T-cell (primary cell): ENCODE measurements around the gene NRG3. TPM values are rescaled to one million over a fixed set of nuclear protein-coding genes. Genes with fewer than 3 reads are reported as not detected.

Experiments
- ATAC-seq, 4 experiments: fragments of 200-7000 bp in 3 of 4; fragments of 150-1000 bp in 1 of 4; cut with Tn5 transposase; replicated peaks in 1 of 4; 1 replicate in 3 of 4; 2 replicates in 1 of 4; pipeline ENCODE4 v1.10.0; 2021; ENCODE audit warnings: moderate library complexity in 3 of 4, mild to moderate bottlenecking in 2 of 4, moderate number of reproducible peaks in 1 of 4
- CTCF ChIA-PET, 2 donors: fragments of 300-600 bp; sonication (Branson Sonifier 250); formaldehyde crosslinking; loops; one replicate each; lab custom pipeline; 2022; ENCODE audit warnings: antibody characterized with exemption in 2 of 2; lab: Charles Lee
- POLR2A ChIA-PET, 2 donors: fragments of 300-600 bp; sonication (Branson Sonifier 250); formaldehyde crosslinking; loops; one replicate each; lab custom pipeline; 2022; ENCODE audit warnings: antibody characterized with exemption in 2 of 2; lab: Charles Lee
- DNase-seq, 35 experiments: peaks; one replicate each; pipeline versions ENCODE4 v3.0.0 to v3.0.0-alpha.2; 2013 to 2023
- H3K27ac ChIP-seq: one replicate; pipeline ENCODE4 v1.5.1; 2013; ENCODE audit warnings: low read length
- H3K27me3 ChIP-seq, 2 experiments: replicated peaks in 1 of 2; 1 replicate in 1 of 2; 2 replicates in 1 of 2; pipeline versions ENCODE4 v1.6.1 to v1.7.0; 2013; ENCODE audit warnings: low read length in 1 of 2, mixed read lengths in 1 of 2; ENCODE audit not compliant: control insufficient read depth in 2 of 2, insufficient read depth in 2 of 2; ENCODE audit errors: extremely low read depth in 1 of 2
- H3K36me3 ChIP-seq, 2 donors: 1 replicate in 1 of 2; 2 replicates in 1 of 2; pipeline versions ENCODE4 v1.6.1 to v1.7.0; 2013; ENCODE audit warnings: low read length in 1 of 2; ENCODE audit not compliant: control insufficient read depth in 2 of 2, insufficient read depth in 1 of 2; ENCODE audit errors: extremely low read depth in 1 of 2
- H3K4me1 ChIP-seq, 2 experiments: 1 replicate in 1 of 2; 2 replicates in 1 of 2; pipeline versions ENCODE4 v1.6.1 to v1.7.0; 2013; ENCODE audit warnings: low read length in 2 of 2, mixed read lengths in 1 of 2; ENCODE audit not compliant: insufficient read depth in 2 of 2, control insufficient read depth in 1 of 2; ENCODE audit errors: extremely low read depth in 1 of 2
- H3K4me3 ChIP-seq, 2 donors: 1 replicate in 1 of 2; 2 replicates in 1 of 2; pipeline versions ENCODE4 v1.5.1 to v1.7.0; 2013; ENCODE audit warnings: mild to moderate bottlenecking in 2 of 2, low read length in 1 of 2, moderate library complexity in 1 of 2; ENCODE audit not compliant: control insufficient read depth in 1 of 2; ENCODE audit errors: extremely low read depth in 1 of 2
- H3K9me3 ChIP-seq: 2 replicates; pipeline ENCODE4 v1.7.0; 2013
- H3K27ac Mint-ChIP-seq, 2 donors: one replicate each; pipeline ENCODE4 v1.8.0; 2020 to 2021; ENCODE audit warnings: mild to moderate bottlenecking in 2 of 2, mixed read lengths in 2 of 2
- H3K27me3 Mint-ChIP-seq, 2 donors: one replicate each; pipeline ENCODE4 v1.8.0; 2021 to 2022; ENCODE audit warnings: mixed read lengths in 2 of 2
- H3K36me3 Mint-ChIP-seq: one replicate; pipeline ENCODE4 v1.8.0; 2021; ENCODE audit warnings: mixed read lengths
- H3K4me1 Mint-ChIP-seq, 3 donors: one replicate each; pipeline ENCODE4 v1.8.0; 2020 to 2022; ENCODE audit warnings: mixed read lengths in 3 of 3, mild to moderate bottlenecking in 1 of 3
- H3K4me3 Mint-ChIP-seq, 3 donors: one replicate each; pipeline ENCODE4 v1.8.0; 2020 to 2022; ENCODE audit warnings: mild to moderate bottlenecking in 3 of 3, mixed read lengths in 3 of 3, moderate library complexity in 3 of 3
- H3K9me3 Mint-ChIP-seq, 3 donors: one replicate each; pipeline ENCODE4 v1.8.0; 2020 to 2022; ENCODE audit warnings: mixed read lengths in 3 of 3
- WGBS: methylation state at CpG from one replicate; pipeline ENCODE4 v1.1.5; 2013; ENCODE audit warnings: missing lambda C conversion rate; ENCODE audit not compliant: insufficient coverage; 5-methylcytosine and 5-hydroxymethylcytosine counted together
- total RNA-seq, 35 experiments: library from RNA in 6 of 35; stranded (reverse) in 6 of 35; fragments of 120-200 nt in 1 of 35; gene quantifications; one replicate each; pipeline versions ENCODE4 v1.2.1 to v1.2.4 and lab custom pipeline; 2013 to 2026

The NRG3 gene
- total RNA-seq, 5 donors from 2014 or later (not counting 1 experiment from before 2014, with no cell fraction given): 0.12 TPM; not detected in 4

DNA sequence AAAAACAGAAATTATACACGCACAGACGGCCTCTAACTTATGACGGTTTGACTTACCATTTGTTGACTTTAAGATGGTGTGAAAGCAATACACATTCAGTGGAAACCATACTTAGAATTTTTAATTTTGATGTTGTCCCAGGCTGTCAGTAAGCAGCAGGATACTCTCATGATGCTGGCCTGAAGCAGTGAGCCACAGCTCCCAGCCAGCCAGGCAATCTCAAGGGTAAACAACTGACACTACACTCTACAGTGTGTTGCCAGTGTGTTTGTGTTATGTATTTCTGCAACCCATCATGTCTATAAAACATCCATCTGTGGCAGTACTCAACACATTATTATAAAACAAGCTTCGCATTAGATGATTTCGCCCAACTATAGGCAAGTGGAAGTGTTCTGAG is 747.5 kb downstream of the NRG3 start:
- ATAC-seq (no peak), DNase-seq (no peak)
- Histone ChIP-seq H3K4me1 (no peaks in the 10 kb centered on the region), H3K4me3 (no peak overlapping the region), H3K9me3 (no peaks in the 10 kb centered on the region), H3K27me3 (no peaks in the 10 kb centered on the region), H3K36me3 (no peaks in the 10 kb centered on the region), H3K27ac (no peak overlapping the region)
- ChIA-PET CTCF (no interaction called here), POLR2A (no interaction called here)
- no peak overlapping the region for H3K4me3 Mint-ChIP-seq
- peaks cover 0 to 9% (median under 1%) of the 10 kb centered on the region in 3 donors for H3K9me3 Mint-ChIP-seq
- H3K36me3 Mint-ChIP-seq: no peaks in the 10 kb centered on the region
- WGBS: no CpG with 5 or more reads among the region's 5 CpGs
- no peaks in the 10 kb centered on the region for H3K27me3 Mint-ChIP-seq
- no peaks in the 10 kb centered on the region for H3K4me1 Mint-ChIP-seq
- no peak overlapping the region for H3K27ac Mint-ChIP-seq

DNA sequence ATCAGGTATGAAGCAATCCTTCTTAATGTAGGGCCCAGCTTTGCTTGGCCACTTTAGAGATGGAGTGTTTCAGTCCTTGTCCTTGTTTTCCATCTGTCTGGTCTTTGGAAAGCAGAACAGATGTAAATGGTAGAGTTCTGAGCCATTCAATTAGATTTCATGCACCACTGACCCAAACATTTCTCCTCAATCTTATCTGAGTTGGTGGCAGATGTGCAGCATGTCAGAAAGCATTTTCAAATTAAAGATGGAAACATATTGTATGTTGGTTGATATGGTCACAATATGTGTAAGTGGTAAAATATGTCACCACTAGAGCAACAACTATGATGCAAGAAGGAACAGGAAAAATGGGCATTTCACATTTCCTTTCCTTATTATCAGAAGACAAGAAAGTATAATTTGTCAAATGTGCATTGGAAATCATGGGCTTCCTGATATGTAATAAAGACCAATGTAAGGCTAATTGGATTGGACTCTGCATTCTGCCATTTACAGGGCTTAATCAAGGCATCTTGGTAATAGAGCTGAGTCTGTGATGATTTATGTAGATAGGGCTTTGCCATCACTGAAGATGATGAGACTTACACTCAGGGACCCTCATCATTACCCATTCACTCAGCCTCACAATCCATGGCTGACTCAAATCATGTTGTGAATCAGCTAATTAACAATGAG is 750.7 kb downstream of the NRG3 start:
- POLR2A ChIA-PET: no interaction called here

DNA sequence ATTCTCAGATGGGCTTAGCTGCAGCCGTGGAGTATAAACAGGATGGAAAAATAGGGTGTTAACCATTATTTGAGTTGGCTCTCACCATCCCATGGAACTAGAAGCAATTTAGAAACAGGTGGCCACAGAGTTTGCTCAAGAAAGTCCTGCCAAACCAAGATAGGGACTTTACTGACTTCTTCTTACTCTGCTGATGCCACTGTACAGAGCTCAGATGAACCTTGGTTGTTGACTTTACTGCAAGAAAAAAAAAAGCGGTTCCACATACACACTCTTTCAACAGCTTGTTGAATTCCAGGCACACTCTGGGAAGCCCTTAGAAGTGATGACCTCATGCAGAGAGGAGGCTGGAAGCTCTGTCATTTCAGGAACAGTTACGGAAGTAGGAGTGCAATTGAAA is 753.4 kb downstream of the NRG3 start:
- H3K4me1 ChIP-seq: no peaks in the 10 kb centered on the region
- Mint-ChIP-seq H3K4me3 (no peak overlapping the region), H3K4me1 (no peaks in the 10 kb centered on the region), H3K27me3 (no peaks in the 10 kb centered on the region), H3K36me3 (no peaks in the 10 kb centered on the region), H3K27ac (no peak overlapping the region), H3K9me3 (peaks cover 0 to 19% (median 8%) of the 10 kb centered on the region in 3 donors)
- WGBS: no CpG with 5 or more reads among the region's 3 CpGs
- no peak overlapping the region for H3K27ac ChIP-seq
- H3K4me3 ChIP-seq: no peak overlapping the region
- H3K27me3 ChIP-seq: no peaks in the 10 kb centered on the region
- no peak for DNase-seq
- H3K36me3 ChIP-seq: no peaks in the 10 kb centered on the region
- ChIA-PET POLR2A (interaction anchor here in 1 of 2 donors (0.7 kb wide), 1 partner anchor 259 kb away, joined by 3 read pairs; no protein-coding TSS in a partner anchor), CTCF (no interaction called here)
- ATAC-seq: no peak
- H3K9me3 ChIP-seq: no peaks in the 10 kb centered on the region

More for the DNA sequence above, 750.7 kb downstream of the NRG3 start:
- Histone ChIP-seq H3K4me1 (no peaks in the 10 kb centered on the region), H3K36me3 (no peaks in the 10 kb centered on the region), H3K4me3 (no peak overlapping the region), H3K27me3 (no peaks in the 10 kb centered on the region), H3K27ac (no peak overlapping the region), H3K9me3 (no peaks in the 10 kb centered on the region)
- Mint-ChIP-seq H3K36me3 (no peaks in the 10 kb centered on the region), H3K9me3 (peaks cover 0 to 19% (median 5%) of the 10 kb centered on the region in 3 donors), H3K27me3 (no peaks in the 10 kb centered on the region), H3K4me1 (no peaks in the 10 kb centered on the region), H3K27ac (no peak overlapping the region), H3K4me3 (no peak overlapping the region)
- ATAC-seq (no peak), DNase-seq (no peak)
- CTCF ChIA-PET: no interaction called here

DNA sequence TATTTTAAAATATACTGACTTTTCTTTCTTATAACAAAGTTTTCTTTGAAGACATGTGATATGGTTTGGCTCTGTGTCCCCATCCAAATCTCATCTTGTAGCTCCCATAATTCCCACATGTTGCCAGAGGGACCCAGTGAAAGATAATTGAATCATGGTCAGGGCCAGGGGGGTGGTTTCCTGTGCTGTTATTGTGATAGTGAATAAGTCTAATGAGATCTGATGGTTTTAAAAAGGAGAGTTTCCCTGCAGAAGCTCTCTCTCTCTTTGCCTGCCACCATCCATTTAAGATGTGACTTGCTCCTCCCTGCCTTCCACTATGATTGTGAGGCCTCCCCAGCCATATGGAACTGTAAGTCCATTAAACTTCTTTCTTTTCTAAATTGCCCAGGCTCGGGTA is 768.1 kb downstream of the NRG3 start:
- Mint-ChIP-seq H3K27me3 (no peaks in the 10 kb centered on the region), H3K9me3 (peaks cover 3 to 18% (median 6%) of the 10 kb centered on the region in 3 donors), H3K36me3 (no peaks in the 10 kb centered on the region), H3K27ac (no peak overlapping the region), H3K4me1 (no peaks in the 10 kb centered on the region), H3K4me3 (no peak overlapping the region)
- Histone ChIP-seq H3K4me1 (no peaks in the 10 kb centered on the region), H3K27ac (no peak overlapping the region), H3K4me3 (no peak overlapping the region), H3K9me3 (no peaks in the 10 kb centered on the region), H3K36me3 (no peaks in the 10 kb centered on the region), H3K27me3 (no peaks in the 10 kb centered on the region)
- no CpG with 5 or more reads among the region's 1 CpG for WGBS
- no peak for ATAC-seq
- CTCF ChIA-PET: no interaction called here
- DNase-seq: no peak
- POLR2A ChIA-PET: no interaction called here

DNA sequence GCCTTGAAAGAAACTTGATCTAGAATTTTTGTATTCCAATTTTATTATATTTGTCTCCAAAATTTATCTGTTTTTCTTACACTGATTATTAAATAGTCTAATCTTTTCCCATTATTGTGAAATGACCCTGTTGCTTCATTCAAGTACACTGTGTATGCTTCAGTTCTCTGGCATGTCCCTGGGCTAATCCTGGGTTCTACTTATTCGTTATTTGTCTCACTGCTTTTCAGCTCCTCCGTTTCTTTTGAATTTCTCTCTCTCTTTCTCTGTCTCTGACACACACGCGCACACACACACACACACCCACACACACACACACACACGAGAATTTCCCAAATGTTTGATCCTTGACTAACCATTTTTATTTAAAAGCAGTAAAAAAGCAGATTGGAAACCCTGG is 768.6 kb downstream of the NRG3 start:
- Mint-ChIP-seq H3K27me3 (no peaks in the 10 kb centered on the region), H3K36me3 (no peaks in the 10 kb centered on the region), H3K4me3 (no peak overlapping the region), H3K27ac (no peak overlapping the region), H3K9me3 (peaks cover 3 to 18% (median 5%) of the 10 kb centered on the region in 3 donors), H3K4me1 (no peaks in the 10 kb centered on the region)
- Histone ChIP-seq H3K27me3 (no peaks in the 10 kb centered on the region), H3K4me3 (no peak overlapping the region), H3K36me3 (no peaks in the 10 kb centered on the region), H3K9me3 (no peaks in the 10 kb centered on the region), H3K27ac (no peak overlapping the region), H3K4me1 (no peaks in the 10 kb centered on the region)
- WGBS: 83% methylated on average over 1 of the region's 5 CpGs
- no peak for ATAC-seq
- POLR2A ChIA-PET: no interaction called here
- CTCF ChIA-PET: no interaction called here
- DNase-seq: no peak

DNA sequence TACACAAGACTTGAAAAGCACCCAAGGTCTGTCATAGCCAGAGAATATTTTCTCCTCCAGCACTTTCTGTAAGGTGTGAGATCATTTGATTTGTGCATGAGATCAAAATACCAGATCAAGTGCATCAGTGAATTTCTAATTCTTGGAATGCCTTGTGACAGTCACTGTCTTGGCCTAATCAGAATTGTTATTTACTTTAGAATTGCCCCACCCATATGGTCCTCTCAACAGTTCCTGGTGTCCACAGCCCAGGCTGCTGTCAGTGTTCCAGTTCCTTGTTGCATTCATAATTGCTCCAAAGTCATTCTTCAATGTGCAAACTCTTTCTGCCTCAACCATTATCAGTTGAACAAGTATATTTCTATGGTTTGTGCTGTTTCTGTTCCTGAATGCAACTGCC is 770.2 kb downstream of the NRG3 start:
- H3K36me3 ChIP-seq: no peaks in the 10 kb centered on the region
- no peaks in the 10 kb centered on the region for H3K4me1 Mint-ChIP-seq
- no peaks in the 10 kb centered on the region for H3K9me3 ChIP-seq
- ATAC-seq (no peak), DNase-seq (no peak)
- no peak overlapping the region for H3K4me3 Mint-ChIP-seq
- no peaks in the 10 kb centered on the region for H3K27me3 Mint-ChIP-seq
- peaks cover 3 to 18% (median 5%) of the 10 kb centered on the region in 3 donors for H3K9me3 Mint-ChIP-seq
- H3K4me1 ChIP-seq: no peaks in the 10 kb centered on the region
- no peak overlapping the region for H3K4me3 ChIP-seq
- ChIA-PET POLR2A (no interaction called here), CTCF (no interaction called here)
- H3K27ac ChIP-seq: no peak overlapping the region
- no peaks in the 10 kb centered on the region for H3K36me3 Mint-ChIP-seq
- no peak overlapping the region for H3K27ac Mint-ChIP-seq
- H3K27me3 ChIP-seq: no peaks in the 10 kb centered on the region
